ENCODE data around the gene MRGPRX2.

GRCh38 chr11:19075636-19076035, 15.1 kb upstream of the MRGPRX2 start:
- TF ChIP-seq CTCF (CRISPR knock-in tag; IDR thresholded peaks at IDR 0.05): no peak
- no peak for TF ChIP-seq NBN (conservative IDR thresholded peaks at IDR 0.05)
- TF ChIP-seq TARDBP (CRISPR knock-in tag; IDR thresholded peaks at IDR 0.05): no peak
- no peak for TF ChIP-seq TCF7L2 (IDR thresholded peaks at IDR 0.05; ENCODE audit: low read depth, low read length)
- no peak for TF ChIP-seq SP1 (IDR thresholded peaks at IDR 0.05)
- no peak for TF ChIP-seq SP1 (CRISPR knock-in tag; IDR thresholded peaks at IDR 0.05)
- TF ChIP-seq MIER3 (CRISPR knock-in tag; IDR thresholded peaks at IDR 0.05; ENCODE audit: borderline replicate concordance): no peak
- no peak for TF ChIP-seq PTBP1 (IDR thresholded peaks at IDR 0.05; ENCODE audit: low read depth, low read length, poor library complexity, severe bottlenecking)
- TF ChIP-seq IRF1 (CRISPR knock-in tag; IDR thresholded peaks at IDR 0.05; ENCODE audit: low read depth): no peak
- TF ChIP-seq NFYB (CRISPR knock-in tag; IDR thresholded peaks at IDR 0.05): no peak
- no peak for TF ChIP-seq ZNF296 (CRISPR knock-in tag; conservative IDR thresholded peaks at IDR 0.05)
- TF ChIP-seq ZNF235 (CRISPR knock-in tag; IDR thresholded peaks at IDR 0.05; ENCODE audit: borderline replicate concordance): no peak
- no peak for TF ChIP-seq ZNF34 (CRISPR knock-in tag; IDR thresholded peaks at IDR 0.05; ENCODE audit: borderline replicate concordance)
- TF ChIP-seq BCLAF1 (IDR thresholded peaks at IDR 0.05): no peak
- TF ChIP-seq PCBP2 (optimal IDR thresholded peaks at IDR 0.05; ENCODE audit: low read depth, low read length, poor library complexity, severe bottlenecking): no peak
